GM23338 (cell line): ENCODE measurements around the gene RAP1GAP2. TPM values are rescaled to one million over a fixed set of nuclear protein-coding genes. Genes with fewer than 3 reads are reported as not detected.

ENCODE experiments used
- ATAC-seq: fragments of 200-7000 bp; cut with Tn5 transposase; 3 replicates; pipeline ENCODE4 v1.9.1; 2020
- DNase-seq: peaks from one replicate; pipeline ENCODE4 v3.0.0-alpha.2; 2015; ENCODE audit warnings: low spot score
- H2AFZ ChIP-seq: fragments of 200-600 bp; sonication (generic); 2 replicates; pipeline ENCODE4 v1.8.0; 2016; ENCODE audit warnings: antibody characterized with exemption, mild to moderate bottlenecking, moderate library complexity
- H3F3A ChIP-seq: fragments of 200-600 bp; sonication (generic); replicated peaks from 2 replicates; pipeline ENCODE4 v1.8.0; 2017; ENCODE audit warnings: antibody characterized with exemption, mixed run types, low read depth
- H3K27ac ChIP-seq: fragments of 200-600 bp; sonication (generic); 2 replicates; pipeline ENCODE4 v1.6.1; 2016; ENCODE audit warnings: low read depth
- H3K27me3 ChIP-seq: fragments of 200-600 bp; sonication (generic); 2 replicates; pipeline ENCODE4 v1.8.0; 2016; ENCODE audit warnings: mild to moderate bottlenecking, mixed run types, moderate library complexity; ENCODE audit not compliant: insufficient read depth
- H3K36me3 ChIP-seq: fragments of 200-600 bp; sonication (generic); 2 replicates; pipeline ENCODE4 v1.8.0; 2016; ENCODE audit warnings: mild to moderate bottlenecking; ENCODE audit not compliant: insufficient read depth
- H3K4me1 ChIP-seq: fragments of 200-600 bp; sonication (generic); 2 replicates; pipeline ENCODE4 v1.8.0; 2016; ENCODE audit warnings: mild to moderate bottlenecking, moderate library complexity; ENCODE audit not compliant: insufficient read depth
- H3K4me2 ChIP-seq: fragments of 200-600 bp; sonication (generic); 2 replicates; pipeline ENCODE4 v1.7.1; 2017; ENCODE audit warnings: mixed run types
- H3K4me3 ChIP-seq: fragments of 200-600 bp; sonication (generic); 2 replicates; pipeline ENCODE4 v1.6.1; 2016; ENCODE audit warnings: mixed run types
- H3K79me2 ChIP-seq: fragments of 200-600 bp; sonication (generic); replicated peaks from 2 replicates; pipeline ENCODE4 v1.8.0; 2017; ENCODE audit warnings: mild to moderate bottlenecking; ENCODE audit not compliant: insufficient read depth
- H3K9me2 ChIP-seq: fragments of 200-600 bp; sonication (generic); 2 replicates; pipeline ENCODE4 v1.8.0; 2017; ENCODE audit not compliant: insufficient read depth
- H4K20me1 ChIP-seq: fragments of 200-600 bp; sonication (generic); replicated peaks from 2 replicates; pipeline ENCODE4 v1.8.0; 2017; ENCODE audit warnings: mild to moderate bottlenecking; ENCODE audit not compliant: insufficient read depth
- H3K27ac Mint-ChIP-seq: 2 replicates; pipeline ENCODE4 v1.8.0; 2020; ENCODE audit warnings: inconsistent platforms, mild to moderate bottlenecking, moderate library complexity, mixed read lengths
- H3K27me3 Mint-ChIP-seq: 3 replicates; pipeline ENCODE4 v1.8.0; 2022; ENCODE audit warnings: low read depth, mild to moderate bottlenecking, moderate library complexity, mixed read lengths, inconsistent platforms; ENCODE audit not compliant: insufficient read depth, poor library complexity
- H3K36me3 Mint-ChIP-seq: 3 replicates; pipeline ENCODE4 v1.8.0; 2021; ENCODE audit warnings: low read depth, mild to moderate bottlenecking, inconsistent platforms, moderate library complexity, mixed read lengths
- H3K4me1 Mint-ChIP-seq: 3 replicates; pipeline ENCODE4 v1.8.0; 2020; ENCODE audit warnings: mild to moderate bottlenecking, inconsistent platforms, mixed read lengths
- H3K4me3 Mint-ChIP-seq: 3 replicates; pipeline ENCODE4 v1.8.0; 2021; ENCODE audit warnings: moderate library complexity, mild to moderate bottlenecking, inconsistent platforms, mixed read lengths
- H3K9me3 Mint-ChIP-seq: 3 replicates; pipeline ENCODE4 v1.8.0; 2020; ENCODE audit warnings: moderate library complexity, mild to moderate bottlenecking, inconsistent platforms, mixed read lengths
- CREB1 ChIP-seq: fragments of 250-450 bp; sonication (Bioruptor Pico); IDR thresholded peaks from 2 replicates; pipeline ENCODE4 v1.5.0; 2020; ENCODE audit warnings: low read depth, mild to moderate bottlenecking, moderate library complexity
- EZH2 ChIP-seq: fragments of 200-600 bp; sonication (generic); IDR thresholded peaks from one replicate; pipeline ENCODE4 v1.8.0; 2017; ENCODE audit warnings: antibody characterized with exemption, mild to moderate bottlenecking, low read depth; ENCODE audit not compliant: unreplicated experiment
- EZH2phosphoT487 ChIP-seq: fragments of 200-600 bp; sonication (generic); IDR thresholded peaks from one replicate; pipeline ENCODE4 v1.8.1; 2018; ENCODE audit warnings: antibody characterized with exemption; ENCODE audit not compliant: unreplicated experiment
- POLR2AphosphoS5 ChIP-seq: IDR thresholded peaks from 2 replicates; pipeline ENCODE4 v1.6.1; 2016; ENCODE audit warnings: antibody characterized with exemption, low read depth
- STAT1 ChIP-seq: IDR thresholded peaks from one replicate; pipeline ENCODE4 v1.6.1; 2016; ENCODE audit warnings: antibody characterized with exemption; ENCODE audit not compliant: unreplicated experiment
- ZNF114 ChIP-seq: fragments of 250-450 bp; sonication (Bioruptor Pico); IDR thresholded peaks from 2 replicates; pipeline ENCODE4 v1.5.0; 2020; ENCODE audit warnings: mild to moderate bottlenecking, moderate library complexity
- ZNF331 ChIP-seq: fragments of 250-450 bp; sonication (Bioruptor Pico); IDR thresholded peaks from 2 replicates; pipeline ENCODE4 v1.5.0; 2020; ENCODE audit warnings: low read depth, mild to moderate bottlenecking, moderate library complexity
- polyA plus RNA-seq: library from polyadenylated mRNA; unstranded; fragments of >200 nt; fragmentation: Nextera tagmentation; extraction: Ambion mirVana; gene quantifications from 2 replicates; pipeline ENCODE4 v1.2.1, GENCODE V29; 2016
- total RNA-seq: library from RNA; depleted of rRNA; stranded (reverse); fragments of >200 nt; shearing (Covaris generic); gene quantifications from 2 replicates; pipeline ENCODE4 v1.2.3, GENCODE V29; 2014
- TF ChIP-seq, protein P1 (sequence below): fragments of 250-450 bp; sonication (Bioruptor Pico); IDR thresholded peaks from 2 replicates; pipeline ENCODE4 v1.5.0; 2020; ENCODE audit warnings: mild to moderate bottlenecking, moderate library complexity
- TF ChIP-seq, protein P2 (sequence below), 2 experiments: fragments of 200-600 bp in 1 of 2; sonication (generic) in 1 of 2; conservative IDR thresholded peaks; 2 replicates each; pipeline versions ENCODE4 v1.5.1 to v1.6.1; 2016 to 2017; ENCODE audit warnings: antibody characterized with exemption in 2 of 2, low read depth in 2 of 2, mild to moderate bottlenecking in 2 of 2, moderate library complexity in 1 of 2

Gene RAP1GAP2
- total and polyA plus RNA-seq, 2 experiments from 2014 or later = 17.8 to 46.1 TPM

DNA sequence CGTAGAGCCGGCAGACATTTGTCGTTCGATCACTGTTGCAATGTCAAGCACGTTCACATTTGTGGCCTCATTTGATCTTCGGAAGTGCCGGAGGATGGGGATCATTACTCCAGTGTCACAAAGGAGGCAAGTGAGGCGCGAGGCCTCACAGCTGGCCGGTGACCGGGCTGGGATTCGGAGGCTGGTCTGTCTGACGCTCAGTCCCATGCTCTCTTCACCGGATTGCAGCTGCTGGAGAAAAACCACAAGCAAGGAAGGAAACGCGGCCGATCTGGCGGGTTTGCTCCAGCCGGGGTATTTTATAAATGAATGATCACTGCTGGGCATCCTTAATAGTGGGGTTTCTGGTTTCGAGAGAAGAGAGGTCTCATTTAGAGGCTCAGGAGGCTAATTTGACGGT is 139.4 kb downstream of the RAP1GAP2 start (continued):
- TF ChIP-seq, protein P1, sequence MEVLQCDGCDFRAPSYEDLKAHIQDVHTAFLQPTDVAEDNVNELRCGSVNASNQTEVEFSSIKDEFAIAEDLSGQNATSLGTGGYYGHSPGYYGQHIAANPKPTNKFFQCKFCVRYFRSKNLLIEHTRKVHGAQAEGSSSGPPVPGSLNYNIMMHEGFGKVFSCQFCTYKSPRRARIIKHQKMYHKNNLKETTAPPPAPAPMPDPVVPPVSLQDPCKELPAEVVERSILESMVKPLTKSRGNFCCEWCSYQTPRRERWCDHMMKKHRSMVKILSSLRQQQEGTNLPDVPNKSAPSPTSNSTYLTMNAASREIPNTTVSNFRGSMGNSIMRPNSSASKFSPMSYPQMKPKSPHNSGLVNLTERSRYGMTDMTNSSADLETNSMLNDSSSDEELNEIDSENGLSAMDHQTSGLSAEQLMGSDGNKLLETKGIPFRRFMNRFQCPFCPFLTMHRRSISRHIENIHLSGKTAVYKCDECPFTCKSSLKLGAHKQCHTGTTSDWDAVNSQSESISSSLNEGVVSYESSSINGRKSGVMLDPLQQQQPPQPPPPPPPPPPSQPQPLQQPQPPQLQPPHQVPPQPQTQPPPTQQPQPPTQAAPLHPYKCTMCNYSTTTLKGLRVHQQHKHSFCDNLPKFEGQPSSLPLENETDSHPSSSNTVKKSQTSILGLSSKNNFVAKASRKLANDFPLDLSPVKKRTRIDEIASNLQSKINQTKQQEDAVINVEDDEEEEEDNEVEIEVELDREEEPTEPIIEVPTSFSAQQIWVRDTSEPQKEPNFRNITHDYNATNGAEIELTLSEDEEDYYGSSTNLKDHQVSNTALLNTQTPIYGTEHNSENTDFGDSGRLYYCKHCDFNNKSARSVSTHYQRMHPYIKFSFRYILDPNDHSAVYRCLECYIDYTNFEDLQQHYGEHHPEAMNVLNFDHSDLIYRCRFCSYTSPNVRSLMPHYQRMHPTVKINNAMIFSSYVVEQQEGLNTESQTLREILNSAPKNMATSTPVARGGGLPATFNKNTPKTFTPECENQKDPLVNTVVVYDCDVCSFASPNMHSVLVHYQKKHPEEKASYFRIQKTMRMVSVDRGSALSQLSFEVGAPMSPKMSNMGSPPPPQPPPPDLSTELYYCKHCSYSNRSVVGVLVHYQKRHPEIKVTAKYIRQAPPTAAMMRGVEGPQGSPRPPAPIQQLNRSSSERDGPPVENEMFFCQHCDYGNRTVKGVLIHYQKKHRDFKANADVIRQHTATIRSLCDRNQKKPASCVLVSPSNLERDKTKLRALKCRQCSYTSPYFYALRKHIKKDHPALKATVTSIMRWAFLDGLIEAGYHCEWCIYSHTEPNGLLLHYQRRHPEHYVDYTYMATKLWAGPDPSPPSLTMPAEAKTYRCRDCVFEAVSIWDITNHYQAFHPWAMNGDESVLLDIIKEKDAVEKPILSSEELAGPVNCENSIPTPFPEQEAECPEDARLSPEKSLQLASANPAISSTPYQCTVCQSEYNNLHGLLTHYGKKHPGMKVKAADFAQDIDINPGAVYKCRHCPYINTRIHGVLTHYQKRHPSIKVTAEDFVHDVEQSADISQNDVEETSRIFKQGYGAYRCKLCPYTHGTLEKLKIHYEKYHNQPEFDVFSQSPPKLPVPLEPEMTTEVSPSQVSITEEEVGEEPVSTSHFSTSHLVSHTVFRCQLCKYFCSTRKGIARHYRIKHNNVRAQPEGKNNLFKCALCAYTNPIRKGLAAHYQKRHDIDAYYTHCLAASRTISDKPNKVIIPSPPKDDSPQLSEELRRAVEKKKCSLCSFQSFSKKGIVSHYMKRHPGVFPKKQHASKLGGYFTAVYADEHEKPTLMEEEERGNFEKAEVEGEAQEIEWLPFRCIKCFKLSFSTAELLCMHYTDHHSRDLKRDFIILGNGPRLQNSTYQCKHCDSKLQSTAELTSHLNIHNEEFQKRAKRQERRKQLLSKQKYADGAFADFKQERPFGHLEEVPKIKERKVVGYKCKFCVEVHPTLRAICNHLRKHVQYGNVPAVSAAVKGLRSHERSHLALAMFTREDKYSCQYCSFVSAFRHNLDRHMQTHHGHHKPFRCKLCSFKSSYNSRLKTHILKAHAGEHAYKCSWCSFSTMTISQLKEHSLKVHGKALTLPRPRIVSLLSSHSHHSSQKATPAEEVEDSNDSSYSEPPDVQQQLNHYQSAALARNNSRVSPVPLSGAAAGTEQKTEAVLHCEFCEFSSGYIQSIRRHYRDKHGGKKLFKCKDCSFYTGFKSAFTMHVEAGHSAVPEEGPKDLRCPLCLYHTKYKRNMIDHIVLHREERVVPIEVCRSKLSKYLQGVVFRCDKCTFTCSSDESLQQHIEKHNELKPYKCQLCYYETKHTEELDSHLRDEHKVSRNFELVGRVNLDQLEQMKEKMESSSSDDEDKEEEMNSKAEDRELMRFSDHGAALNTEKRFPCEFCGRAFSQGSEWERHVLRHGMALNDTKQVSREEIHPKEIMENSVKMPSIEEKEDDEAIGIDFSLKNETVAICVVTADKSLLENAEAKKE (CRISPR knock-in tag) = no peak
- TF ChIP-seq POLR2AphosphoS5 = no peak
- no peak for TF ChIP-seq ZNF114 (CRISPR knock-in tag)

DNA sequence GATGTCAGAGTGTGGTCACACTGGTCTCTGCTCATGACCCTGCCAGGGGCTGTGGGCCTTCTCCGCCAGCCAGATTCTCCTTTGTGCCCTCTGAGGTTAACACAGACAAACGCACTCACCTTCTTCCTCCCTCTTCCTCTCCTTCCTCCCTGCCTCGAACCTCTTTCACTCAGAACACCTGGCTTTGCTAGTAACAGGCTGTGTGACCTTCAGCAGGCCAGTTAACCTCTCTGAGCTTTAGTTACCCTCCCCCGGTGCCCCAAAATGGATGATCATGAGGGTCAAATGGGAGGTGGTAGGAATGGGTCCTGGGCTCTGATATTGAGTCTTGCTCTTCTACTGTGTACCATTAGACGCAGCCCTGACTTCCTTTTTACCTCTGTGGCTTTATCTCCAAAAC is 140.1 kb downstream of the RAP1GAP2 start:
- no peaks in the 10 kb centered on the region for H3K9me2 ChIP-seq
- H3K27me3 ChIP-seq = no peaks in the 10 kb centered on the region
- no peak for ATAC-seq
- H3K27ac ChIP-seq = no peak overlapping the region
- H3K36me3 Mint-ChIP-seq = peaks cover 7% of the 10 kb centered on the region; the same call in 2 of the 3 replicates
- H3K27me3 Mint-ChIP-seq = peaks cover 23% of the 10 kb centered on the region
- no peak overlapping the region for H3K4me3 ChIP-seq
- H3K27ac Mint-ChIP-seq = no peak overlapping the region
- peaks cover 56% of the 10 kb centered on the region for H3K79me2 ChIP-seq
- no peaks in the 10 kb centered on the region for H3K9me3 Mint-ChIP-seq
- no peak overlapping the region for H2AFZ ChIP-seq
- H3K4me1 Mint-ChIP-seq = peaks cover 29% of the 10 kb centered on the region
- H3K4me3 Mint-ChIP-seq = no peak overlapping the region
- no peak overlapping the region for H3K4me2 ChIP-seq
- peaks cover 7% of the 10 kb centered on the region; the same call in 1 of the 2 replicates for H3K36me3 ChIP-seq
- no peaks in the 10 kb centered on the region for H3F3A ChIP-seq
- peaks cover 40% of the 10 kb centered on the region; the same call in 1 of the 2 replicates for H4K20me1 ChIP-seq
- no peak for DNase-seq
- H3K4me1 ChIP-seq = peaks cover 7% of the 10 kb centered on the region; the same call in 1 of the 2 replicates
- no peak for TF ChIP-seq CREB1 (CRISPR knock-in tag)
- TF ChIP-seq, protein P2, sequence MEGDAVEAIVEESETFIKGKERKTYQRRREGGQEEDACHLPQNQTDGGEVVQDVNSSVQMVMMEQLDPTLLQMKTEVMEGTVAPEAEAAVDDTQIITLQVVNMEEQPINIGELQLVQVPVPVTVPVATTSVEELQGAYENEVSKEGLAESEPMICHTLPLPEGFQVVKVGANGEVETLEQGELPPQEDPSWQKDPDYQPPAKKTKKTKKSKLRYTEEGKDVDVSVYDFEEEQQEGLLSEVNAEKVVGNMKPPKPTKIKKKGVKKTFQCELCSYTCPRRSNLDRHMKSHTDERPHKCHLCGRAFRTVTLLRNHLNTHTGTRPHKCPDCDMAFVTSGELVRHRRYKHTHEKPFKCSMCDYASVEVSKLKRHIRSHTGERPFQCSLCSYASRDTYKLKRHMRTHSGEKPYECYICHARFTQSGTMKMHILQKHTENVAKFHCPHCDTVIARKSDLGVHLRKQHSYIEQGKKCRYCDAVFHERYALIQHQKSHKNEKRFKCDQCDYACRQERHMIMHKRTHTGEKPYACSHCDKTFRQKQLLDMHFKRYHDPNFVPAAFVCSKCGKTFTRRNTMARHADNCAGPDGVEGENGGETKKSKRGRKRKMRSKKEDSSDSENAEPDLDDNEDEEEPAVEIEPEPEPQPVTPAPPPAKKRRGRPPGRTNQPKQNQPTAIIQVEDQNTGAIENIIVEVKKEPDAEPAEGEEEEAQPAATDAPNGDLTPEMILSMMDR (conservative IDR thresholded peaks at IDR 0.05; ENCODE audit: low read depth in 2 of 2) = no peak
- no peak for TF ChIP-seq EZH2phosphoT487
- TF ChIP-seq ZNF331 (CRISPR knock-in tag) = no peak
- no peak for TF ChIP-seq EZH2
- no peak for TF ChIP-seq STAT1
